A549 treated with CpdA at 1 μM for 4 hours (cell line): ENCODE data around the gene RFC4. TPM values are rescaled to one million over a fixed set of nuclear protein-coding genes. Genes with fewer than 3 reads are reported as not detected.

Source experiments
- total RNA-seq: library from RNA; stranded (reverse); fragments of 200-300 nt; extraction: Qiagen RNA extraction; gene quantifications from 5 replicates; pipeline ENCODE4 v1.2.3, GENCODE V29; 2022; ENCODE audit warnings: low read depth

Gene RFC4
- 44.1 to 73.6 TPM (median 48.1 TPM) in 5 replicates for total RNA-seq

GRCh38 chr3:186806089-186807055 is at the start of gene RFC4:
Gene RFC4 (minus strand): TSS chr3:186806482. CDS start chr3:186804713, 1,769 bp downstream.

GRCh38 chr3:186842426-186843038 is 36.2 kb upstream of the RFC4 start, which contains the start of gene ADIPOQ:
Gene ADIPOQ (plus strand): TSS chr3:186842710. CDS start chr3:186853059, 10,349 bp downstream.

GRCh38 chr3:186783058-186783730 is 23.1 kb downstream of the RFC4 start, which contains the start of gene EIF4A2:
Gene EIF4A2 (plus strand): TSS chr3:186783577. CDS start chr3:186783611, 34 bp downstream.

Other genes starting within 250 kb of the RFC4 start
- gene TBCCD1, start 239.1 kb downstream of the RFC4 start, total RNA-seq, result 5.4 to 6.7 TPM (median 6.6 TPM) in 5 replicates
- gene DNAJB11, start 235.8 kb downstream of the RFC4 start, total RNA-seq, result 61.3 to 74.1 TPM (median 65.1 TPM) in 5 replicates
- 0.09 to 0.12 TPM (median 0.11 TPM) in 3 of 5 replicates, not detected in the others for gene AHSG, start 193.4 kb downstream of the RFC4 start, total RNA-seq
- 0.05 to 0.13 TPM in 2 of 5 replicates, not detected in the others for gene FETUB, start 166.1 kb downstream of the RFC4 start, total RNA-seq
- gene HRG, start 140.5 kb downstream of the RFC4 start, total RNA-seq, result 0.02 TPM in 1 of 5 replicates, not detected in the others
- not detected in 5 replicates for gene KNG1, start 89.1 kb downstream of the RFC4 start, total RNA-seq
- 133 to 149 TPM (median 136 TPM) in 5 replicates for gene EIF4A2, start 22.9 kb downstream of the RFC4 start, total RNA-seq
- not detected in 5 replicates for gene ADIPOQ, start 36.2 kb upstream of the RFC4 start, total RNA-seq
- 2.3 to 4.1 TPM (median 3.4 TPM) in 5 replicates for gene ST6GAL1, start 124.0 kb upstream of the RFC4 start, total RNA-seq